ENCODE results near the gene STX11.

GRCh38 chr6:144156338-144156737, 6.0 kb downstream of the STX11 start:
- TF ChIP-seq CTCF (IDR thresholded peaks at IDR 0.05; ENCODE audit: low read depth, low read length, poor library complexity, severe bottlenecking) = no peak
- TF ChIP-seq EZH2phosphoT487 (IDR thresholded peaks at IDR 0.05; ENCODE audit: borderline replicate concordance, low read length) = no peak
